DOHH2 (cell line): ENCODE data around the gene ABCC8.

Experiments
- H3F3A ChIP-seq: fragments of 200-600 bp; sonication (generic), shearing (Covaris generic); 2 replicates; pipeline ENCODE4 v1.6.0; 2016; ENCODE audit warnings: antibody characterized with exemption, mild to moderate bottlenecking; ENCODE audit not compliant: control insufficient read depth, insufficient read depth
- H3K27ac ChIP-seq: fragments of 200-600 bp; sonication (generic); 2 replicates; pipeline ENCODE4 v1.5.1; 2014; ENCODE audit warnings: low read depth, mild to moderate bottlenecking, low read length, moderate library complexity
- H3K27me3 ChIP-seq: fragments of 200-600 bp; sonication (generic); 2 replicates; pipeline ENCODE4 v1.6.1; 2014; ENCODE audit warnings: mild to moderate bottlenecking, low read length, mixed read lengths; ENCODE audit not compliant: control insufficient read depth
- H3K36me3 ChIP-seq: fragments of 200-600 bp; sonication (generic); 2 replicates; pipeline ENCODE4 v1.6.1; 2014; ENCODE audit warnings: mild to moderate bottlenecking, low read length, moderate library complexity, mixed read lengths; ENCODE audit not compliant: control insufficient read depth
- H3K4me1 ChIP-seq: fragments of 200-600 bp; sonication (generic); 2 replicates; pipeline ENCODE4 v1.6.1; 2014; ENCODE audit warnings: mild to moderate bottlenecking, low read length, mixed read lengths; ENCODE audit not compliant: control insufficient read depth
- H3K4me2 ChIP-seq: fragments of 200-600 bp; sonication (generic); 2 replicates; pipeline ENCODE4 v1.6.0; 2014; ENCODE audit warnings: mild to moderate bottlenecking, low read length, moderate library complexity
- H3K4me3 ChIP-seq: fragments of 200-600 bp; sonication (generic); 2 replicates; pipeline ENCODE4 v1.5.1; 2014; ENCODE audit warnings: mild to moderate bottlenecking, low read length, mixed read lengths
- H3K79me2 ChIP-seq: fragments of 200-600 bp; sonication (generic); 2 replicates; pipeline ENCODE4 v1.6.1; 2014; ENCODE audit warnings: mild to moderate bottlenecking, low read length, mixed read lengths; ENCODE audit not compliant: control insufficient read depth
- H3K9me2 ChIP-seq: fragments of 200-600 bp; sonication (generic); replicated peaks from 2 replicates; pipeline ENCODE4 v1.6.1; 2014; ENCODE audit warnings: mild to moderate bottlenecking, low read length, mixed read lengths; ENCODE audit not compliant: control insufficient read depth
- H3K9me3 ChIP-seq: fragments of 200-600 bp; sonication (generic); 2 replicates; pipeline ENCODE4 v1.6.1; 2014; ENCODE audit warnings: antibody characterized with exemption, low read length, mixed read lengths; ENCODE audit not compliant: control insufficient read depth, insufficient read depth
- H4K20me1 ChIP-seq: fragments of 200-600 bp; sonication (generic); 2 replicates; pipeline ENCODE4 v1.6.0; 2014; ENCODE audit warnings: low read depth, mild to moderate bottlenecking, antibody characterized with exemption, low read length, moderate library complexity; ENCODE audit not compliant: control insufficient read depth, insufficient read depth
- CTCF ChIP-seq: fragments of 200-600 bp; sonication (generic); IDR thresholded peaks from one replicate; pipeline ENCODE4 v1.5.1; 2014; ENCODE audit warnings: antibody characterized with exemption, mild to moderate bottlenecking, low read depth, low read length; ENCODE audit not compliant: poor library complexity, severe bottlenecking
- EZH2phosphoT487 ChIP-seq: fragments of 200-600 bp; sonication (generic); IDR thresholded peaks from 2 replicates; pipeline ENCODE4 v1.6.1; 2017; ENCODE audit warnings: borderline replicate concordance, mild to moderate bottlenecking, antibody characterized with exemption, low read length, moderate library complexity, mixed read lengths

Gene ABCC8

GRCh38 chr11:17412488-17413180, 64.0 kb downstream of the ABCC8 start:
- H3K36me3 ChIP-seq: no peaks in the 10 kb centered on the region
- no peak overlapping the region for H3K27ac ChIP-seq
- no peaks in the 10 kb centered on the region for H3K79me2 ChIP-seq
- TF ChIP-seq EZH2phosphoT487 (no peak), CTCF (no peak)
- H3K4me3 ChIP-seq: no peak overlapping the region
- H3K4me1 ChIP-seq: no peaks in the 10 kb centered on the region
- H4K20me1 ChIP-seq: no peaks in the 10 kb centered on the region
- peaks cover 16% of the 10 kb centered on the region for H3K27me3 ChIP-seq
- H3K9me3 ChIP-seq: no peaks in the 10 kb centered on the region
- H3K4me2 ChIP-seq: no peak overlapping the region
- H3F3A ChIP-seq: no peaks in the 10 kb centered on the region
- no peaks in the 10 kb centered on the region for H3K9me2 ChIP-seq

- H3K36me3 ChIP-seq: no peaks in the 10 kb centered on the region
- H3K4me1 ChIP-seq: no peaks in the 10 kb centered on the region
- no peaks in the 10 kb centered on the region for H3F3A ChIP-seq
- no peak for TF ChIP-seq EZH2phosphoT487
- no peak for TF ChIP-seq CTCF
- H3K27ac ChIP-seq: no peak overlapping the region
- no peaks in the 10 kb centered on the region for H4K20me1 ChIP-seq
- no peaks in the 10 kb centered on the region for H3K9me3 ChIP-seq
- no peaks in the 10 kb centered on the region for H3K9me2 ChIP-seq
- no peak overlapping the region for H3K4me2 ChIP-seq
- H3K4me3 ChIP-seq: no peak overlapping the region
- H3K27me3 ChIP-seq: peaks cover 5% of the 10 kb centered on the region
- H3K79me2 ChIP-seq: no peaks in the 10 kb centered on the region
Observed at GRCh38 chr11:17411418-17411817, 65.2 kb downstream of the ABCC8 start.

GRCh38 chr11:17410606-17411379, 65.9 kb downstream of the ABCC8 start:
- Histone ChIP-seq H3F3A (no peaks in the 10 kb centered on the region), H3K79me2 (no peaks in the 10 kb centered on the region), H3K9me3 (no peaks in the 10 kb centered on the region), H4K20me1 (no peaks in the 10 kb centered on the region), H3K4me3 (no peak overlapping the region), H3K36me3 (no peaks in the 10 kb centered on the region), H3K4me2 (no peak overlapping the region), H3K27ac (no peak overlapping the region), H3K4me1 (no peaks in the 10 kb centered on the region), H3K27me3 (0 out of 2 replicates have a peak, but pooled peaks cover under 1% of the 10 kb centered on the region), H3K9me2 (no peaks in the 10 kb centered on the region)
- no peak for TF ChIP-seq CTCF
- TF ChIP-seq EZH2phosphoT487: no peak
